AG10803 (cell line): Measurements from ENCODE around the gene GRID1.

Experiments
- DNase-seq: peaks from one replicate; pipeline ENCODE4 v3.0.0; 2010; ENCODE audit warnings: low read depth
- H3K4me3 ChIP-seq: 2 replicates; pipeline ENCODE4 v1.5.1; 2011; ENCODE audit warnings: mild to moderate bottlenecking, low read length, control low read depth
- TF ChIP-seq, protein P1 (sequence below): conservative IDR thresholded peaks from 2 replicates; pipeline ENCODE4 v1.5.1; 2011; ENCODE audit warnings: mild to moderate bottlenecking, low read length, control low read depth, inconsistent platforms

Gene GRID1

DNA sequence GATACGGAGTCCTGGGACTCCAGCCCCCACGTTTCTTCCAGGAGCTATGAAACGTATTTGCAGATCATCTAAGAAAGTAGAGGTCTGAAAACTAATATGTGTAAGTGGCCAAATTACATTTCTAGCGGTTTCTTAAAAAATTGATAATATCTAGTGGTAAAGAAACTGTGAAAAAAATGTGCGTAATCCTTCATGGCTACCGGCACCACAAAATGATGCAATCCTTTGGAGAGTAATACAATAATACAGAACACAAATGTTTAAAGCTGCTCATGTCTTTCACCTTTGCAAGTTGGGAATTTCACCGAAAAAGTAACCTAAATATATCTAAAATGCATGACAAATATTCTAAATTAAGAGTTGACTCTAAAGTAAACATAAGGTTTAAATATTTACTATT lies 742.1 kb downstream of the GRID1 start:
- no peak for DNase-seq
- TF ChIP-seq, protein P1, sequence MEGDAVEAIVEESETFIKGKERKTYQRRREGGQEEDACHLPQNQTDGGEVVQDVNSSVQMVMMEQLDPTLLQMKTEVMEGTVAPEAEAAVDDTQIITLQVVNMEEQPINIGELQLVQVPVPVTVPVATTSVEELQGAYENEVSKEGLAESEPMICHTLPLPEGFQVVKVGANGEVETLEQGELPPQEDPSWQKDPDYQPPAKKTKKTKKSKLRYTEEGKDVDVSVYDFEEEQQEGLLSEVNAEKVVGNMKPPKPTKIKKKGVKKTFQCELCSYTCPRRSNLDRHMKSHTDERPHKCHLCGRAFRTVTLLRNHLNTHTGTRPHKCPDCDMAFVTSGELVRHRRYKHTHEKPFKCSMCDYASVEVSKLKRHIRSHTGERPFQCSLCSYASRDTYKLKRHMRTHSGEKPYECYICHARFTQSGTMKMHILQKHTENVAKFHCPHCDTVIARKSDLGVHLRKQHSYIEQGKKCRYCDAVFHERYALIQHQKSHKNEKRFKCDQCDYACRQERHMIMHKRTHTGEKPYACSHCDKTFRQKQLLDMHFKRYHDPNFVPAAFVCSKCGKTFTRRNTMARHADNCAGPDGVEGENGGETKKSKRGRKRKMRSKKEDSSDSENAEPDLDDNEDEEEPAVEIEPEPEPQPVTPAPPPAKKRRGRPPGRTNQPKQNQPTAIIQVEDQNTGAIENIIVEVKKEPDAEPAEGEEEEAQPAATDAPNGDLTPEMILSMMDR: no peak
- no peak overlapping the region for H3K4me3 ChIP-seq

DNA sequence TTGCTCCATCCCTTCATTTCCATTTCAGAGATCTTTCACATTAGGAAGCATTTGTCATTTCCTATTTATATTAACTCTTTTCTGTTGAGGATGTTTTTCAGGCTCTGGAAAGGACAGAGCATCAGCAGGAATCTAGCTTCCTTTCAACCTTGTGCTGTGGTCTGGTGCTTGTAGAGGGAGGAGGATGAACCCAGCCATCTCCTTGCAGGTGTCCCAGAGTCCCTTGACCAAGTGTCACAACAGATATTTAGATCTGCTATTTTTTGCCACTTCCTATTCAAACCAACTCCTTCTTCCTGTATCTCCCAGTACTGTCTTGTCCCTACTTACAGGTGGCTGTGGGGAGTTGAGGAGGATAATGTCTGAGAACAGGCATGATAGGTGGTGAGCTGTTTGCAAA lies 742.8 kb downstream of the GRID1 start:
- TF ChIP-seq, protein P1: no peak
- H3K4me3 ChIP-seq: no peak overlapping the region
- DNase-seq: no peak

DNA sequence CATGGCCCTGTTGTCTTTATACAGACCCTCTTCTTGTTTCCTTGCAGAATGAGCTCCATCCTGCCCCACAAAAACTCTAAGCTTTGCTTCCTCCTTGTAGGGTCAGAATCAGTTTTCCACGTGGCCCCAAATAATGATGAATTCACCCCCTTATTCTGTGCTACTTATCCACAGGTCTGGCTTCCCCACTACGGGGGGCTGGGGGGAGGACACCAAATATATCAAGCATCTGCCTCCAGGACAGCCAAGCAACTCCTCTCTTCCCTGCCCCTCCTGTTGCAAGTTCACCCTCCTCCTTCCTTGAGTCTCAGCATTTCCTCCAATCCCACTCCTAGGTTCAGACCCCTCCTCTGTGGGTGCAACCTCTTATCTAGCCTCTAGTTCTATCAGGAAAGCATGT lies 743.3 kb downstream of the GRID1 start:
- TF ChIP-seq, protein P1: no peak
- no peak for DNase-seq

DNA sequence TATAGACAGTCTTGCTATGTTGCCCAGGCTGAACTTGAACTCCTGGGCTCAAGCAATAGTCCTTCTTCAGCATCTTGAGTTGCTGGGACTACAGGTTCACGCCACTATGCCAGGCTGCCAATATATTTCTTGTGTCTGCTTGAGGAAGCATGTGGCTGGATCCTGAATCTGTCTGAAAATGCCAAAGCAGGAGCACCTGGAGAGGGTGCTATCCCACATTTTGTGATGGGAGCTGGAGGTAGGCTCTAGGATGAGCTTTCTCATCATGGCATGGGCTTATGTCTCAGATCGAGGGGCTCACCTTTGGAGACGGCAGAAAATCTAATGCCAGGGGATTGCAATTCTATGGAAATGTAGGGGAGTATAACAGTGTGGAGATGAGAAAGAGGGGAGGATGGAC lies 744.2 kb downstream of the GRID1 start:
- TF ChIP-seq, protein P1: no peak
- DNase-seq: no peak
- no peak overlapping the region for H3K4me3 ChIP-seq

More for the DNA sequence above, 743.3 kb downstream of the GRID1 start:
- H3K4me3 ChIP-seq: no peak overlapping the region

DNA sequence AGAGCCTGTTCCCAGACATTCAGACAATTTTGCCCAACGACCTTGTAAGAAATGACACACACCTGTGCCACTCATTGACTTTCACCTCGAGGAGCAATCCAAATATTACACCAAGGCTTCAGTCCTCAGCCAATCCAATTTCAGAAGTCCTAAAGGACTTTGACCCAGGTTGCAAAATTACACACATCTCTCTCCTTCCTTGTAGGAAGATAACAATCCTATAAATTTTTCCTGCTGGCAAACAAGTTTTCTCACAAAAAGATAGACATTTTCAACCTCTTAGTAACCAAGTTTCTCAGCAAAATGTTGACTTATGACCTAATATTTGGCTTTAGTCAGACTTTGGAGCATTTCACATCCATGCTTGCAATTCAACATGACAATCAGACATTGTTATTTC lies 745.0 kb downstream of the GRID1 start:
- TF ChIP-seq, protein P1: no peak
- H3K4me3 ChIP-seq: no peak overlapping the region
- DNase-seq: no peak

DNA sequence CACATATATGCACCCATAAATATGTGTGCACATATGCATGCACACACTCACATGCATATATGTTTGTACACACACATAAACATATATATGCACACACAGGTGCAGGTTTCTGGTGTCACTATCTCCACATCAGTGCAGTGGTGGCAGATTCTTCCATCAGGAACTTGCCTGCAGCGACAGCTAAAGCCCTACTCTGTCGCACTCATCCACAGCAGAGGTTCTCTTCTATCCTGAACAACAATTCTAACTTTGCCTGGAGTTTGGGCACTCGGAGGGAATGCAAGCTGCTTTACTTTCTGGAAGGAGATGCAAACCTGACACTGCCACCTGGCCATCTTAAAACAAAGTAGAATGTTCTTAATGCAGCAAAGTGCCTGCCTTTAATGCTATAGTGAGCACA lies 745.8 kb downstream of the GRID1 start:
- DNase-seq: no peak
- no peak overlapping the region for H3K4me3 ChIP-seq
- TF ChIP-seq, protein P1: no peak

DNA sequence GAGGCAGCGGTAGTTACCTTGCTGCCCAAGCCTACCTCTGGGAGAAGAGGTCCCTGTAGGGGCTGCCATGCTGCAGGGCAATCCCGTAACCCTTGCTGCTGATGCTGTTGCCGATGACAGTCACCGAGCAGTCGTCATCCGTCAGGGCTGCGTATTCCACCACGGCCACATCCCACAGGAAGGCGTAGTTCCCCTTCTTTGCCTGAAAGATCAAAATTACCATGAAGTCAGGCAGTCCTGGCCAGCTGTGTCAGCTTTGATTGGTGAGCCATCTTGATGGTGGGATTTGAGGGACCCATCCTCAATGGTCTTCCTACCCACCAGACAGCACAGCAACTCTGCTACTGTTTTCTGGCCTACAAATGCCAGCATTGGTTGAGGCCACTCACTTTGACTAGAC lies 746.8 kb downstream of the GRID1 start:
- TF ChIP-seq, protein P1: no peak
- H3K4me3 ChIP-seq: no peak overlapping the region
- no peak for DNase-seq
